Transverse colon (tissue), 4 donors: ENCODE data around the gene PRSS53.

Experiments
- POLR2A ChIP-seq: fragments of 450-650 bp; IDR thresholded peaks from one replicate; pipeline ENCODE4 v1.6.1; 2016; ENCODE audit warnings: antibody characterized with exemption, mild to moderate bottlenecking, moderate library complexity
- POLR2AphosphoS5 ChIP-seq, 3 donors: sonication (generic); formaldehyde crosslinking; IDR thresholded peaks; one replicate each; pipeline ENCODE4 v1.6.1; 2016; ENCODE audit warnings: antibody characterized with exemption in 3 of 3
- TF ChIP-seq, protein P1 (sequence below), 5 experiments: fragments of 200-600 bp in 3 of 5; fragments of 450-650 bp in 2 of 5; sonication (generic) in 3 of 5; IDR thresholded peaks; 1 replicate in 2 of 5; 2 replicates in 3 of 5; pipeline ENCODE4 v1.5.1; 2016 to 2017; ENCODE audit warnings: antibody characterized with exemption in 5 of 5, inconsistent platforms in 3 of 5, mild to moderate bottlenecking in 2 of 5, moderate library complexity in 1 of 5

GRCh38 chr16:31083081-31083480 lies 5.7 kb downstream of the PRSS53 start:
- TF ChIP-seq, protein P1, sequence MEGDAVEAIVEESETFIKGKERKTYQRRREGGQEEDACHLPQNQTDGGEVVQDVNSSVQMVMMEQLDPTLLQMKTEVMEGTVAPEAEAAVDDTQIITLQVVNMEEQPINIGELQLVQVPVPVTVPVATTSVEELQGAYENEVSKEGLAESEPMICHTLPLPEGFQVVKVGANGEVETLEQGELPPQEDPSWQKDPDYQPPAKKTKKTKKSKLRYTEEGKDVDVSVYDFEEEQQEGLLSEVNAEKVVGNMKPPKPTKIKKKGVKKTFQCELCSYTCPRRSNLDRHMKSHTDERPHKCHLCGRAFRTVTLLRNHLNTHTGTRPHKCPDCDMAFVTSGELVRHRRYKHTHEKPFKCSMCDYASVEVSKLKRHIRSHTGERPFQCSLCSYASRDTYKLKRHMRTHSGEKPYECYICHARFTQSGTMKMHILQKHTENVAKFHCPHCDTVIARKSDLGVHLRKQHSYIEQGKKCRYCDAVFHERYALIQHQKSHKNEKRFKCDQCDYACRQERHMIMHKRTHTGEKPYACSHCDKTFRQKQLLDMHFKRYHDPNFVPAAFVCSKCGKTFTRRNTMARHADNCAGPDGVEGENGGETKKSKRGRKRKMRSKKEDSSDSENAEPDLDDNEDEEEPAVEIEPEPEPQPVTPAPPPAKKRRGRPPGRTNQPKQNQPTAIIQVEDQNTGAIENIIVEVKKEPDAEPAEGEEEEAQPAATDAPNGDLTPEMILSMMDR (IDR thresholded peaks at IDR 0.05): no peak
- TF ChIP-seq POLR2AphosphoS5 (IDR thresholded peaks at IDR 0.05) (no peak), POLR2A (no peak)
